Fibroblast of mammary gland (primary cell): ENCODE results near the gene AP5Z1.

Source experiments
- DNase-seq: peaks from one replicate; pipeline ENCODE4 v3.0.0-alpha.2; 2010; ENCODE audit warnings: low read depth
- H3K4me3 ChIP-seq: 2 replicates; pipeline ENCODE4 v1.5.1; 2011; ENCODE audit warnings: low read depth, mild to moderate bottlenecking, low read length, moderate library complexity; ENCODE audit not compliant: control insufficient read depth
- TF ChIP-seq, protein P1 (sequence below): conservative IDR thresholded peaks from 2 replicates; pipeline ENCODE4 v1.5.1; 2011; ENCODE audit warnings: low read depth, low read length, inconsistent platforms; ENCODE audit not compliant: control insufficient read depth, insufficient read depth

AP5Z1 gene

DNA sequence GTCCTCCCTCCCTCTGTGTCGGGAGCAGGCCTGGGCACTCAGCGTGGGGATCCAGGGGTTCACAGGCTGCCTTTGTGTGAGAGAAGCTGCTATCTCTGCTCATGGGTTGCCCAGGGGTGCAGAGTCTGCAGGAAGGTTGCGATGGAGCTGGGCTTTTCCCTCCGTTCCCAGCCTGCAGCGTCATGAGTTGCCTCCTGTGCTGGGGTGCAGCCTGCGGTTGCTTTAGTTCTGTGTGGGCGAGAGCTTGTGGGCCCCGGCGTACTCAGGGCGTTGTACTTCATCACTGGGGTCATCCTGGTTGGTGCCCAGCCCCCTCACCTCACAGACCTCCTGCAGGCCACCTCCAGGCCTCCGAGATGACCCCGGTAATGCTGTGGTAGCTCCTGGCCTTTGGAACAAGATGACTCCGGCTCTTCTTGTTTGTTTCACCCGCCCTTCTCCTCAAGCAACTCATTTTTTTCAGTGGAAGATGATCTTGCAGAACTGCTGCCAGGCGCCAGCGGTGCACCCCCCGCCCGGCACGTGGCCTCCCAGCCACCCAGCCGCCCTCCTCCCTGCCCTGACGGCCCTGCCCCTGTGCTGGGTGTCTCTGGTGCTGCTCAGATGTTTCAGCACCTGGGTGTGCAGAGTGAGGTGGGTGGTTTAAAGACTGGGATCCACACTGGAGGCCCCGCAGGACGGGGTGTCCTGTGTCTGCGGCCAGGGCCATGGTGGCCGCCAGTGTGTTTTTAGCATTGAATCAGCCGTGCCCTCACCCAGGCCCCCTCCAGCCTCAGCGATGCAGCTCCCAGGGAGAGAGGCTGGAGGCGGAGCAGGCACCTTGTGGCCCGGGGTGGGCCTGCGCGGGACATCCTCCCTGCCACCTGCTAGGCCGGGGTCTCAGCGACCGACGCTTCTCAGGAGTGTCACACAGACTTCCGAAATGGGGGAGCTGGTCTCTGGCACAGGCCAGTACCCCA is 7.2 kb downstream of the AP5Z1 start:
- H3K4me3 ChIP-seq: no peak overlapping the region
- TF ChIP-seq, protein P1, sequence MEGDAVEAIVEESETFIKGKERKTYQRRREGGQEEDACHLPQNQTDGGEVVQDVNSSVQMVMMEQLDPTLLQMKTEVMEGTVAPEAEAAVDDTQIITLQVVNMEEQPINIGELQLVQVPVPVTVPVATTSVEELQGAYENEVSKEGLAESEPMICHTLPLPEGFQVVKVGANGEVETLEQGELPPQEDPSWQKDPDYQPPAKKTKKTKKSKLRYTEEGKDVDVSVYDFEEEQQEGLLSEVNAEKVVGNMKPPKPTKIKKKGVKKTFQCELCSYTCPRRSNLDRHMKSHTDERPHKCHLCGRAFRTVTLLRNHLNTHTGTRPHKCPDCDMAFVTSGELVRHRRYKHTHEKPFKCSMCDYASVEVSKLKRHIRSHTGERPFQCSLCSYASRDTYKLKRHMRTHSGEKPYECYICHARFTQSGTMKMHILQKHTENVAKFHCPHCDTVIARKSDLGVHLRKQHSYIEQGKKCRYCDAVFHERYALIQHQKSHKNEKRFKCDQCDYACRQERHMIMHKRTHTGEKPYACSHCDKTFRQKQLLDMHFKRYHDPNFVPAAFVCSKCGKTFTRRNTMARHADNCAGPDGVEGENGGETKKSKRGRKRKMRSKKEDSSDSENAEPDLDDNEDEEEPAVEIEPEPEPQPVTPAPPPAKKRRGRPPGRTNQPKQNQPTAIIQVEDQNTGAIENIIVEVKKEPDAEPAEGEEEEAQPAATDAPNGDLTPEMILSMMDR: no peak
- no peak for DNase-seq

DNA sequence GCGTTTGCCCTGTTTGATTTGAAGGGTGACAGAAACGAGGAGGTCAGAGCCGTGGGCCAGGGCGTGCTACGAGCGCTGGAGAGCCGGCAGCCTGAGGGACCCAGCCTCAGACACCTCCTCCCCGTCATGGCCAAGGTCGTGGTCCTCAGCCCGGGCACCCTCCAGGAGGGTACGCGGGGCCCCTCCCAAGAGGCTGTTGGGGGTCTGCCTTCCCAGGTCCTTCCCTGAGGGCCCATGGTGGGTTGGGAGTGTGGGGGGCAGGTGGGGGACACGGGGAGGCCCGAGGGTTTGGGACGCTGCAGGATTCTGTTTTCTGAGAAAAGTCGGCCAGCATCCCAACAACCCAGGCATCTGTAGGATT is 7.8 kb downstream of the AP5Z1 start:
- TF ChIP-seq, protein P1: no peak
- H3K4me3 ChIP-seq: no peak overlapping the region
- no peak for DNase-seq

DNA sequence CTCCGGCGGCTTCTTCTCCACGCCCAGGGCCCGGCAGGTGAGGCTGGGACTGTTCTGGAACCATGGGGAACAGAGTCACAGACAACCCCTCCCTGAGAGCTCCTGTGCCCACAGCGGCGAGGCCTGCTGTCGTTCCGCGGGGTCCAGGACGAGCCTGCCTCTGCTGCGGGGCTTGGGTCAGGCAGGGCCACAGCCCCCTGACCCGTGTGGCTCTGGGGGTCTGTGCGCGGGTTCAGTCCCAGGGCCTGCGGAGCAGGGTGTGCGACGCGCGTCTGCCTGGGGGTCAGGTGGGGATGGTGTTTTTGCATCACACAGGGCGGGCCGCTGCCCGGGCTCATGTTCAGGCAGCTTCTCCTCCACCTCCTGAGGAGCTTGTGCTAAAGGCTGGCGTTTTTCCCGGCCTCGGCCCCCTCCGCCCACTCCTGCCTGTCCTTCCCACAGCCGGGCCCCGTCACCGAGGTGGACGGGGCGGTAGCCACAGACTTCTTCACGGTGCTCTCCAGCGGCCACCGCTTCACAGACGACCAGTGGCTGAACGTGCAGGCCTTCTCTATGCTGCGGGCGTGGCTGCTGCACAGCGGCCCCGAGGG is 8.4 kb downstream of the AP5Z1 start:
- TF ChIP-seq, protein P1: no peak

GRCh38 chr7:4784799-4785198 is 9.4 kb downstream of the AP5Z1 start:
- TF ChIP-seq, protein P1: no peak
- no peak overlapping the region for H3K4me3 ChIP-seq
- DNase-seq: no peak

More for the DNA sequence above, 8.4 kb downstream of the AP5Z1 start:
- H3K4me3 ChIP-seq: no peak overlapping the region
- no peak for DNase-seq

GRCh38 chr7:4785371-4785770 is 9.9 kb downstream of the AP5Z1 start:
- DNase-seq: no peak

GRCh38 chr7:4786015-4786414 is 10.6 kb downstream of the AP5Z1 start:
- H3K4me3 ChIP-seq: no peak overlapping the region
- DNase-seq: no peak
- TF ChIP-seq, protein P1: no peak

More at GRCh38 chr7:4785371-4785770, 9.9 kb downstream of the AP5Z1 start:
- H3K4me3 ChIP-seq: no peak overlapping the region
- TF ChIP-seq, protein P1: no peak
